Myocyte (in vitro differentiated cells): ENCODE measurements around the gene ARHGAP26. TPM values are rescaled to one million over a fixed set of nuclear protein-coding genes. Genes with fewer than 3 reads are reported as not detected.

Source experiments
- DNase-seq: peaks from one replicate; pipeline ENCODE4 v3.0.0-alpha.2; 2012; ENCODE audit warnings: low read depth
- total RNA-seq: library from RNA; depleted of rRNA; stranded (reverse); fragments of >200 nt; gene quantifications from 2 replicates; pipeline ENCODE4 v1.2.3, GENCODE V29; 2014

The ARHGAP26 gene
- total RNA-seq, 1 donor from 2014 or later, result 2.8 TPM

GRCh38 chr5:142847898-142848790, 78.0 kb downstream of the ARHGAP26 start:
- DNase-seq, result peak; percentile 24

- no peak for DNase-seq
These were observed 79.3 kb downstream of the ARHGAP26 start for GRCh38 chr5:142849466-142849865.

- no peak for DNase-seq
These were observed 79.7 kb downstream of the ARHGAP26 start for GRCh38 chr5:142849880-142850279.

GRCh38 chr5:142851731-142852130, 81.6 kb downstream of the ARHGAP26 start:
- DNase-seq, result peak; percentile 50

- DNase-seq, result no peak
These were observed 82.4 kb downstream of the ARHGAP26 start for GRCh38 chr5:142852416-142853198.

- DNase-seq, result no peak
These were observed 83.5 kb downstream of the ARHGAP26 start for GRCh38 chr5:142853682-142854081.

DNA sequence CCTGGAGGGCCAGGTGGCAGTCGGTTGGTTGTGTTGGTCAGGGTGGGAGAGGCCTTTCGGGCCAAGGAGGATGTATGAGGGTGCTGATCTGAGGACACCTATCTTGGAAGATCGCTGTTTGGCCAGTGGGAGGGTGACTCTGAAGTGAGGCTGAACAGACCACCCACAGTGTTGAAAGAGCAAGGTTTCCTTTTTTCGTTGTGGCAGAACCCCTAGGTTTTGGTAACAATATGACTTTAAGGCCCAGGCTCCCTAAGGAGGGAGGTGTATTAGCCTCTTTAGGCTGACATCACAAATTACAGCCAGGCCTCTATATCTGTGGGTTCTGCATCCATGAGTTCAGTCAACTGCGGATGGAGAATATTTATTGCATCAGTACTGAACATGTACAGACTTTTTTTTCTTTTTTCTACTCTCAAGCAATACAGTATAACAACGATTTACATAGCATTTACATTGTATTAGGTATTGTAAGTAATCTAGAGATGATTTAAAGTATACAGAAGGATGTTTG, 86.1 kb downstream of the ARHGAP26 start:
- DNase-seq, result no peak

DNA sequence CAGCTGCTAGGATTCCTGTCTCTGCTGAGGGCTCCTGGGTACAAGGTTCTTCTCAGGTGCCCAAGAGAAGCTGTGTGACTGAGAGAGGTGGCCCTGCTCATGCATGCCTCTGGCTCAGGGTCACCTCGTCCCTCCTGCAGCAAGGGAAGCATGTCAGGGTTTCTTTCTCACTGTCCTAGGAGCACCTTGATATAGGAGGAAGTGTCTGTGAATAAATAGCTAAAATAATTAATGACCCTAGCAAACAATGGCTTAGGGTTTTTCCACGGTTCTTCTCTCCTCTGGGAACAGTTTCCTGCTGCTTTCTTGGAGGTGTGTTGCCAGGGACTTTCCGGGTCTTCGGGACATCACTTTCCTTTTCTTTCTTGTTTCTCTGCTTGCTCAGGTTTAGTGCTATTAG, 87.2 kb downstream of the ARHGAP26 start:
- DNase-seq, result no peak

DNA sequence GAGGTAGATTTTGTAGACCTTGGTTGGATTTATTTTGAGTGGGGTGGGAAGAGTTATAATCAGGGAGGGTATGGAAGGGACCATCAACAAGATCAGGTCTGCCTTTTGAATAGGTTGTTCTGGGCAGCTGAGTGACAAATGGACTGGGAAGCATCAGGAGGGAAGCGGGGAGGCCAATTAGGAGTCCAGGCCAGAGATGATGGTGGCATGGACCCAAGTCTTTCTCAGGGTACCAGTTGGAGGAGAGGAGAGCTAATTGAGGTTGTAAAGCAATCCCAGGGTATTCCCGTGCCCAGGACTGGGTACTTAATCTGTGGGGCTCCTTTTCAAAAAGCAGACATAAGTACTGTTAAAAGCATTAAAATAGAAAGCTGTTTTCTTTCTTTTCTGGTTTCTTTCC, 88.9 kb downstream of the ARHGAP26 start:
- DNase-seq, result no peak

GRCh38 chr5:142860270-142860669, 90.1 kb downstream of the ARHGAP26 start:
- peak; percentile 70 for DNase-seq

GRCh38 chr5:142861011-142861410, 90.8 kb downstream of the ARHGAP26 start:
- no peak for DNase-seq

DNA sequence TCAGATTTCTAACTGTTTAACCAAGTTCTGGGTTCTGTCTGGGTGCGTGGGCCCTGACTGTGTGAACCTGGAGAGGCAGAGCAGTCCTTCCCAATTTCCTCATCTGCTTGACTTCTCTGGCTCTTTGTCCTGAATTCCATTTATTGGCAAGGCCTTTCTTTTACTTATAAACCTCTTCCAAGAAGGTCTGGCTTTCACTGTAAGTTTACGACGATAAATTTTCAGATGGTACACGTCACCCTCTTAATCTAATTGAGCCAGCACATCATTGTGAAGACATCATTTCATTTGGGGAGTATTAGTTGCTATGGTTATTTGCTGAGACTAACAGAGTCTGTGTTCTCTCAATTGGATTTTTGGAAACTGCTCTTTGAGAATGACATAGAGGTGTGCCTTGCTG, 92.4 kb downstream of the ARHGAP26 start:
- no peak for DNase-seq

GRCh38 chr5:142863856-142864255, 93.7 kb downstream of the ARHGAP26 start:
- no peak for DNase-seq

- DNase-seq, result no peak
These were observed 94.4 kb downstream of the ARHGAP26 start for GRCh38 chr5:142864290-142865260.

GRCh38 chr5:142865631-142866030, 95.5 kb downstream of the ARHGAP26 start:
- DNase-seq, result no peak

DNA sequence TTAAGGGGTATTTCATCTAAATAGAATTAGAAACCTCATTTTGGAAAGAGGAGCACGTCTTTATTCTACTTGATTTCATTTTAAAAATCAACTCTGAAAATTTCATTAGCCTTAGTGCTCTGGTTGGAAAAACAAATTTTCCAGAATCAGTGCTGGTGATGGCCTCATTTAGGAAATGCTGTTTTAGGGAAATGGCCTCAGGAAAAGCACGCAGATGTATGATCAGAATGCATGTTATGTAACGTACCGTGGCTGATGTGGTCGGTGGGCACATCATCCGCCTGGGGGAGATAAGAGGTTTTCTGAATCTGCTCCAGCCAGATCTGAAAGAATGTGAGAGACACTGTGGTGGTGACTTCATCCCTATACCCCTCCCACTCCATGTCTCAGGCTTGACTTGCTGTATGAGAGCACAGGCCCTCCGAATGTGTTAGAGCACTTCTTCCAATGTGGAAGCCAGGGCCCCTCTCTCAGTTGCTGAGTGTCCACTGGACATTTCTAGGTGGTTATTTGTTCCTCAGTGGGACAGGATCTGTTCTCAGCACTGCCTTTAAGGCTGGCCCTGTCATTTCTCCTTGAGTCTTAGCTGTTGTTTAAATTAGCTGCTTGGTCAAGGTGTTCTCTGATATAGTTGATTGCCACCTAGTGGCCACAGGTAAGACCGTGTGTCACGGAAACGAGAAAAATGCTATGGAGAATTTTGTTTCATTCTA, 96.5 kb downstream of the ARHGAP26 start:
- peak; percentile 56 for DNase-seq

DNA sequence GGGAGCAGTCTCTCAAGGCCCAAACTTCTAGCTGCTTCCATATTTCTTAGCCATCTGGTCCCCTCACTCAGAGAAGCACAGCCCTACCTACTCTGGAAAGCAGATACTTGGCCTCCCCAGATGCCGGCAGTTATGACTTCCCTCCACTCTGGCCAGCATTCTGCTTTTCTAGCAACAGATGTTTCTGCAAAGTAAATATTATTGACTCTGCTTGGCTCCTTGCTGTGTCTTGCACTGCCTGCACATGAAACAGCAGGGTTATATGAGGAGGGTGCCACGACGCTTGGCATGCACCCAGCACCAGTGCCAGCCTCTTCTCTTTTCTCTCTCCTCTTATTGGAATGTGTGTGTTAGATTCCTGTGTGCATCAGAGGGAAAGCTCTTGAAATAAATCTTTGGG, 99.7 kb downstream of the ARHGAP26 start:
- peak; percentile 66 for DNase-seq

GRCh38 chr5:142870532-142871362, 100.6 kb downstream of the ARHGAP26 start:
- DNase-seq, result no peak
